Body of pancreas (tissue), 4 donors: ENCODE results near the gene UBL4A. TPM values are rescaled to one million over a fixed set of nuclear protein-coding genes. Genes with fewer than 3 reads are reported as not detected.
A peak's percentile ranks its signal among the peaks of the same experiment; 100 is the strongest.

ENCODE experiments used
- ATAC-seq: fragments of 150-250 bp; one replicate; pipeline ENCODE4 v1.9.1; 2016
- DNase-seq, 4 donors: peaks; one replicate each; pipeline ENCODE4 v3.0.0-alpha.2; 2019
- H3K27ac ChIP-seq, 4 donors: fragments of 200-600 bp; sonication (generic); 1 replicate in 3 of 4; 2 replicates in 1 of 4; pipeline versions ENCODE4 v1.5.1 to v1.6.1; 2016 to 2019; ENCODE audit warnings: mild to moderate bottlenecking in 1 of 4, mixed read lengths in 1 of 4, moderate library complexity in 1 of 4
- H3K27me3 ChIP-seq, 2 donors: fragments of 200-600 bp; sonication (generic); one replicate each; pipeline ENCODE4 v1.6.0; 2016; ENCODE audit warnings: mild to moderate bottlenecking in 1 of 2
- H3K36me3 ChIP-seq, 2 donors: fragments of 200-600 bp; sonication (generic); replicated peaks in 1 of 2; 2 replicates each; pipeline ENCODE4 v1.5.1; 2016; ENCODE audit warnings: low read depth in 2 of 2; ENCODE audit not compliant: insufficient read depth in 1 of 2
- H3K4me1 ChIP-seq: fragments of 200-600 bp; sonication (generic); one replicate; pipeline ENCODE4 v1.6.0; 2016
- H3K4me3 ChIP-seq, 2 donors: fragments of 200-600 bp; sonication (generic); 1 replicate in 1 of 2; 2 replicates in 1 of 2; pipeline ENCODE4 v1.5.1; 2016 to 2019
- H3K9me3 ChIP-seq, 3 donors: fragments of 200-600 bp; sonication (generic); 1 replicate in 2 of 3; 2 replicates in 1 of 3; pipeline ENCODE4 v1.5.1; 2016
- POLR2A ChIP-seq, 3 donors: fragments of 450-650 bp; IDR thresholded peaks; one replicate each; pipeline ENCODE4 v1.6.1; 2016; ENCODE audit warnings: antibody characterized with exemption in 3 of 3, mild to moderate bottlenecking in 2 of 3
- WGBS, 2 donors: methylation state at CpG; one replicate each; pipeline ENCODE4 v1.1.5; 2017; 5-methylcytosine and 5-hydroxymethylcytosine counted together
- intact Hi-C: fragments of 100-400 bp; cut with DNase I; formaldehyde crosslinking; loops from one replicate; pipeline ENCODE4 v1.15.1; 2023
- total RNA-seq, 2 donors: library from RNA; depleted of rRNA; stranded (reverse); fragments of >200 nt; gene quantifications; one replicate each; pipeline ENCODE4 v1.1.0, GENCODE V29; 2016
- TF ChIP-seq, protein P1 (sequence below), 7 experiments: fragments of 450-650 bp in 4 of 7; fragments of 200-600 bp in 3 of 7; sonication (generic) in 3 of 7; IDR thresholded peaks; one replicate each; pipeline ENCODE4 v1.5.1; 2016 to 2019; ENCODE audit warnings: antibody characterized with exemption in 7 of 7

The UBL4A gene
- total RNA-seq, 2 donors from 2014 or later = 24.9 to 34.9 TPM

DNA sequence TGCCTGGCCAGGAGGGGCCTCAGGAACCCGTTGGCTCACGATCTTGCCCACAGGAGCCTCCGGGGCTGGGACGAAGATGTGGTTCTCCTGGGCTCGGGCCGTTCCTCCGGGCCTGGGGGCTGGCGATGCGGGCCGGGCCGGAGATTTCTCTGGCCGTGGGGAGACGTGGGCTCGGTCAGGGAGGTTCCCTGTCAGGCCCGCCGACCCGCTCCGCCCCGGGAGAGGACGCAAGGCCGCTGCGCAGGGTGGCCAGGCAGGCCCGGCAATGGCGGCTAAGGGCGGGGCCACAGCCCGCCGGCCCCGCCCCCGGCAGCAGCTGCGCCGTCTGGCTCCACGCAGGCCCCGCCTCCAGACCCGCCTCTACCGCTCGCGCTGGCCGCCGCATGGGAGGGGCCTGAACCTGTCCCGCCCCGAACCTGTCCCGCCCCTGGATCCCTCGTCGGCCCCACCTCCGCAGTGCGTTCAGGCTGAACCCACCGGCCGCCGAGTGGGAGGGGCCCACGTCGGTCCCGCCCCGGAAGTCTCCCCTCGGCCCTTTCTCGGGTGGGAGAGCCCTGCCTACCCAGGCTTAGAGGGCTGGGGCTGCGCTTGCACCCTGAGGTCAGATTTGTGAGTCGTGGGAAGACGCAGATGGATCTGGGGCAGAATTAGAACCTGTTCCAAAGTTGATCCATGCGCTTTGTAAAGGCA, 29.7 kb upstream of the UBL4A start, which contains the start of gene FAM3A:
FAM3A (minus strand) TSS at position 267 of the 690 bp plus-strand sequence. CDS start 460 bp downstream, outside the sequence.
- H3K27me3 ChIP-seq = no peaks in the 10 kb centered on the region
- H3K9me3 ChIP-seq = no peaks in the 10 kb centered on the region
- peak within 1 kb of the TSS; percentile 30 to 70 for H3K4me3 ChIP-seq
- intact Hi-C loops = no loop called here
- H3K27ac ChIP-seq = peak within 1 kb of the TSS; percentile 74 to 94 (median 94)
- TF ChIP-seq POLR2A (IDR thresholded peaks at IDR 0.05) = peak; percentile 70 to 91 (median 88)
- TF ChIP-seq, protein P1, sequence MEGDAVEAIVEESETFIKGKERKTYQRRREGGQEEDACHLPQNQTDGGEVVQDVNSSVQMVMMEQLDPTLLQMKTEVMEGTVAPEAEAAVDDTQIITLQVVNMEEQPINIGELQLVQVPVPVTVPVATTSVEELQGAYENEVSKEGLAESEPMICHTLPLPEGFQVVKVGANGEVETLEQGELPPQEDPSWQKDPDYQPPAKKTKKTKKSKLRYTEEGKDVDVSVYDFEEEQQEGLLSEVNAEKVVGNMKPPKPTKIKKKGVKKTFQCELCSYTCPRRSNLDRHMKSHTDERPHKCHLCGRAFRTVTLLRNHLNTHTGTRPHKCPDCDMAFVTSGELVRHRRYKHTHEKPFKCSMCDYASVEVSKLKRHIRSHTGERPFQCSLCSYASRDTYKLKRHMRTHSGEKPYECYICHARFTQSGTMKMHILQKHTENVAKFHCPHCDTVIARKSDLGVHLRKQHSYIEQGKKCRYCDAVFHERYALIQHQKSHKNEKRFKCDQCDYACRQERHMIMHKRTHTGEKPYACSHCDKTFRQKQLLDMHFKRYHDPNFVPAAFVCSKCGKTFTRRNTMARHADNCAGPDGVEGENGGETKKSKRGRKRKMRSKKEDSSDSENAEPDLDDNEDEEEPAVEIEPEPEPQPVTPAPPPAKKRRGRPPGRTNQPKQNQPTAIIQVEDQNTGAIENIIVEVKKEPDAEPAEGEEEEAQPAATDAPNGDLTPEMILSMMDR (IDR thresholded peaks at IDR 0.05) = no peak
- DNase-seq = peak; percentile 94 to 95 (median 94)
- 1% methylated on average over 39 of the region's 59 CpGs; no CpG with 5 or more reads in 1 of the 2 donors for WGBS, 2 donors
- H3K4me1 ChIP-seq = peaks cover 33% of the 10 kb centered on the region
- ATAC-seq = peak; percentile 94
- H3K36me3 ChIP-seq = no peaks in the 10 kb centered on the region

DNA sequence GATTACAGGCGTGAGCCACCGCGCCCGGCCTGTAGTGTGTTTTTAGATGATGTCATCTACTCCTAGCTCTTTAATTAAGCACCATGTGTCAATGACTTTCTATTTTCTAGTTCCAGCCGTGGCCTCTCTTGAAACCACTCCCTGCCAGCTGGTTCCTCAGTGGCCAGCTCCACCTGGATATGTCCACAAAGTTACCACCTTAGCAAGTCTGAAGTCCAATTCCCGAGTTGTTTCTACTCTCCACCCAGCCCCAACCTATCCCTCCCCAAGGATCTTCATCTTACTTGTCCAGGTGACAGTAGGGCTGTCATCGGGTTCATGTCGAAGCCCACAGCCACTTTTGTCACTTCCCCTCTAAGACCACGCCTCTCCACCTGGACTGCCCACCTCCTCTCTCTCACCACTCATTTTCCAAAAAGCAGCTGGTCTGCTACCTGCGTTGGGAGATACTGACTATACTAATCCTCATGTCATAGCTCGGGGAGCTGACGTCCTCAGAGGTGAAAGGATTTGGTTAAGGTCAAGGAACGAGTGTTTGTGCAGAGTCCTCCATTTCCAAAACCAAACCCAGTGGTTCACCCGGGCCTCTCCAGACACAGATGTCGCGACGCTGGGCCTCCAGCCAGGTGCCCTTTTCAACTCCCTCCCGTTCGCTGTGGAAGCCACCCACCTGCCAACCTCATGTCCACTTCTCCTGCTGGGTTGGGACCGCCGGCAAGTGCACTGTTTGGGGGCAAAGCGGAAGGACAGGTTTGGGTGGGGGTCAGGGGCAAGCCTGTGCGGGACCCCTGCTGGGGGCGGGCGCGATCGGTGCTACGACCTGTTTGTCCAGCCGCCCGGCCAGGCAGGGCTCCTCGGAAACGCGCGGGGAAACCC, 28.9 kb upstream of the UBL4A start:
- H3K9me3 ChIP-seq = no peaks in the 10 kb centered on the region
- TF ChIP-seq, protein P1 (IDR thresholded peaks at IDR 0.05) = no peak
- TF ChIP-seq POLR2A (IDR thresholded peaks at IDR 0.05) = peak in 1 of 3 donors; percentile 40
- intact Hi-C loops = no loop called here
- H3K4me3 ChIP-seq = peak overlapping the region; percentile 30 to 70
- peak; percentile 12 for ATAC-seq
- H3K36me3 ChIP-seq = no peaks in the 10 kb centered on the region
- H3K4me1 ChIP-seq = peaks cover 33% of the 10 kb centered on the region
- H3K27ac ChIP-seq = peak overlapping the region; percentile 74 to 94 (median 94)
- peak; percentile 48 to 62 (median 58) for DNase-seq
- 23 to 24% methylated on average over 12 to 15 of the region's 34 CpGs for WGBS, 2 donors
- H3K27me3 ChIP-seq = no peaks in the 10 kb centered on the region

DNA sequence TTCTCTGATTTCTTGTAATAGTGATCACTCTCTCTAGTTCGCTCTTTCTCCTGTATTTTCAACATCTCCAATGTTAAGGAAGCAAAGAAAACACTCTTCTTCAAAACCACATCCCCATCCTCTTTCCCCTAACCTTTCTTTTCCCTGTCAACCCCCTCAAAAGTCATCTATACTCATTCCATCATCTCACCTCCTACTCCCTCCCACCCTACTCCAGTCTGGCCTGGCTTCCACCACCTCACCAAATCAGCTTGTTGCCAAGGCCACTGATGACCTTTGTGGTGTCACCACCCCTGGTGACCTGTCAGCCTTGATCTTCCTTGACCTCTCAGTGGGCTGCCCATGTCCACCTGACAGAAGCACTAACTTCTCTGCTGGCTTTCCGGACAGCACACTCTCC, 27.3 kb upstream of the UBL4A start:
- WGBS, 2 donors = 82 to 100% methylated on average over 2 of the region's 2 CpGs
- intact Hi-C loops = no loop called here
- no peak overlapping the region for H3K27ac ChIP-seq
- H3K4me3 ChIP-seq = no peak overlapping the region
- no peak for DNase-seq
- no peaks in the 10 kb centered on the region for H3K36me3 ChIP-seq
- H3K27me3 ChIP-seq = no peaks in the 10 kb centered on the region
- TF ChIP-seq POLR2A (IDR thresholded peaks at IDR 0.05) = no peak
- TF ChIP-seq, protein P1 (IDR thresholded peaks at IDR 0.05) = no peak
- H3K9me3 ChIP-seq = no peaks in the 10 kb centered on the region
- no peak for ATAC-seq
- H3K4me1 ChIP-seq = peaks cover 33% of the 10 kb centered on the region

DNA sequence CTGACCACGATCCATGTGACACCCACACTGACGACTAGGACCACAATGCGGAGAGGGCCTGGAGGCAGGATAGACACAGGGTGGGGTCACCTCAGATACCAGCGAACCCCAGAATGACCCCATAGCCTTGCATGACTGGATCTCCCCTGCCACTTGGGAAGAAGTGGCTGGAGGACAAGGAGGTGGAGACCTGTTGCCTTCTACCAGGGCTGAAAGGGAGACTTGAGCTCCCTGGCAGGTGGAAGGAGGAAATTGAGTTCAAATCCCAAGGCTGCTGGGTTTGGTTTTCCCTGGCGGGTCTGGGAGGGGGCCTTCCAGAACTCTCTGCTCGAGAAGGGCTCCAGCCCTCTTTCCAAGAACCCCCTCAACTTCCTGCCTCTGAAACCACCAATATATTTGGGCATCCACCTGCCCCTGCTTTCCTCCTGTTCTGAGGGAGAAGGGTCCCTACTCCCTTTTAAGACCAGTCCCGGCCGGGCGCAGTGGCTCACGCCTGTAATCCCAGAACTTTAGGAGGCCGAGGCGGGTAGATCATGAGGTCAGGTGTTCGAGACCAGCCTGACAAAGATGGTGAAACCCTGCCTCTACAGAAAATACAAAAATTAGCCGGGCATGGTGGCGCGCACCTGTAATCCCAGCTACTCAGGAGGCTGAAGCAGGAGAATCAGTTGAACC, 26.6 kb upstream of the UBL4A start:
- TF ChIP-seq, protein P1 (IDR thresholded peaks at IDR 0.05) = no peak
- TF ChIP-seq POLR2A (IDR thresholded peaks at IDR 0.05) = no peak
- no peaks in the 10 kb centered on the region for H3K27me3 ChIP-seq
- H3K27ac ChIP-seq = no peak overlapping the region
- DNase-seq = no peak
- H3K4me1 ChIP-seq = peaks cover 31% of the 10 kb centered on the region
- ATAC-seq = no peak
- H3K4me3 ChIP-seq = no peak overlapping the region
- H3K9me3 ChIP-seq = no peaks in the 10 kb centered on the region
- intact Hi-C loops = no loop called here
- 88 to 100% methylated on average over 8 to 14 of the region's 16 CpGs for WGBS, 2 donors
- no peaks in the 10 kb centered on the region for H3K36me3 ChIP-seq
